IPS-NIHi11 (cell line): ENCODE data around the gene BTG1.
"Not testable (repeated sequence)": the region's sequence is repeated elsewhere in the genome, so short reads cannot be mapped to it uniquely, and the experiment has no call there.

Experiments used
- DNase-seq: peaks from one replicate; pipeline ENCODE4 v3.0.0; 2012; ENCODE audit warnings: mixed read lengths, low spot score

BTG1 gene

DNA sequence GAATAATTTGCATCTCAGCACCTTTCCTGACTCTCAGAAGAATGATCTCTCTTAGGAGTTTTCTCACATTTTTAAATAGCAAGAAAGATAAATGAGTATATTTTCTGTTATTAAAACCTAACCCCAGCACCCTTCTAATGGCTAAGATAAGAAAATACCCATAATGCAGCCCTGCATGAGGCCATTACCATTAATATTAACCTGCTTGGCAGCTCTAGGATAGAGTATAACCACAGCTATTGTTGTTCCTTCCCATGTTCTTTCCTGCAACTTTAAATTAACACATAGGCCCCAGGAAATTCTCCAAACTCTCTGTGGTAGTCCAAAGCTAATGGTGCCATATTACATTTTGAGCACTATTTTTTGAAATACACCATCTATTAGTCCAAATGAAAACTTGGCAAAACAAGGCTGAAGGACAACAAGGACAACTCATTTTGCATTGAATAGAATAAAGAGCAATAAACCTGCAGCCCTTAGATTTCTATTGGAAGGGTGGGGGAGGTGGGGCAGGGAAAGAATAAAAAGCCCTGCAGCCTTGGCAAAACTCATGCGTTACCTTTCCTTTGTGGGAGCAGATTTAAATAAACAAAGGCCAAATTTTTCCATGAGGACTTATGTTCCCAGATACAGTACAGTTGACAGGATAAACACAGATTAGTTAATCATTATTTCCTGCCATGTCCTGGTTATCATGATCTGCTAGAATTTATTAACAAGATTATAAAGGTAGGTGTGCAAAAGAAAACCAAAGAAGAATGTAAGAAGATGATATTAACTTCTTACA, 46.9 kb downstream of the BTG1 start:
- DNase-seq, result no peak

DNA sequence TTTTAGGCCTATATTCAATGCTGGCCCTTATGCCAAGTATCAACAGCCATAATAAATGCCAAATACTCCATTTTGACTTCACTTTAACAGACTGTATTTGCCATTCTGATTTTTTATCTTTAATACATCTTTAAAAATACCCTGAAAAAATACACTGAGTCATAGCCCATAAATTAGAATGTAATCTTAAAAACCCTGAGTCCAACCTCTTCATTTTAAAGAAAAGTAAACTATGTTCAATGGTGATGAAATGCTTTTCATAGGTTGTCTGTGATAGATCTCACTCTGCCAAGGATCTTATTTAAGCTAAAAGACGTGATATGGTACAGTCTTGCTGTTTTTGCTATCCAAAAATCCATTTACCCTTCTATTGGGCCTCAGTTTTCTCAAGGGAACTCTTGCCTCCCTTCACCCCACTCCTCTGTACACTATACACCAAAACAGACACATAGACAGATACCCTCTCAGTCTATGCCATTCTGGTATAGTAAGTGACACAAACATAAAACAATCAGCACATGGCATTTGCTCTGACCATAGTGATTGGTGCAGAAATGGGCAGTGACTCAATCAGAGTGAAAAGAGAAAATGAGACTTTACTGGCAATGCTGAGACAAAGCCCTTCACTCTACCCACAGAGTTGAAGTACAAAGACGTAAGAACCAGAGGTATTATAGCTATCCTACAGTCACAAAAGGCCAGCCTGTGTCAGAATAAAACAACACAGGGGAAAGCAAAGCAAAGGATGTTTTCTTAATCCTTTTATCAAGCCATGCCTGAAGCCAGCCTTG, 49.1 kb downstream of the BTG1 start:
- DNase-seq, result no peak

DNA sequence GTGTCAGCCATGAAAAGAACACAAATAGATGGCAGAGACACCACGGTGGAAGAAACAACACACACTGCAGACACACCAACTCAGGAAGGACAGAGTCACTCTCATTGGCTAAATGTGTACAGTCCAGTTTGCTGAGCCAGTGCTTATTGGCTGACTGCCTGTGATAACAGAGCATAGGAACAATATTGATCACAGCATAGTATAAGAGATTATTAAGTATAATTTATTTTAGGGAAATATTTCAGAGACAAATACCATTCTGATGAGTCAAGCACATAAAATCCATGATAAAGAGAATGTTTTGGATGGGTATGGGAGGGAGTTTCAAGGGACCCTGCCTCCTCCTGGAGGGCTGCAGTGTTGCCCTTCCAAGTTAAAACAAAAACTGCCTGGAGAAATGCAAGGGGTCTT, 50.9 kb downstream of the BTG1 start:
- peak; percentile 27 for DNase-seq

DNA sequence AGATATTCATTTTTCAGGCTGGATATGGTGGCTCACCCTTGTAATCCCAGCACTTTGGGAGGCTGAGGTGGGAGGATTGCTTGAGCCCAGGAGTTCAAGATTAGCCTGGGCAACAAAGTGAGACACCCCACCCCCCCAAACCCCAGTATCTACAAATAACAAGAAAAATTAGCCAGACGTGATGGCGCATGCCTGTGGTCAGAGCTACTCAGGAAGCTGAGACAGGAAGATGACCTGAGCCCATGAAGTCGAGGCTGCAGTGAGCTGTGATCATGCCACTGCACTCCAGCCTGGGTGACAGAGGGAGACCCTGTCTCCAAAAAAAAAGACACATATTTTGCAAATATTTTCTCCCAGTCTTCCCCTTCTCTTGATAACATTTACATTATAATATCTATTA, 51.3 kb downstream of the BTG1 start:
- DNase-seq, result not testable (repeated sequence)
